Cardiac muscle cell (in vitro differentiated cells and primary cell): ENCODE results near the gene ALOX5. TPM values are rescaled to one million over a fixed set of nuclear protein-coding genes. Genes with fewer than 3 reads are reported as not detected.

Experiments
- DNase-seq, 2 donors: peaks; one replicate each; pipeline versions ENCODE4 v3.0.0 to v3.0.0-alpha.2; 2010 to 2017; ENCODE audit warnings: low read depth in 1 of 2, low spot score in 1 of 2
- H3K27ac ChIP-seq: fragments of 200-600 bp; sonication (generic); 2 replicates; pipeline ENCODE4 v1.5.1; 2016
- H3K27me3 ChIP-seq: fragments of 200-600 bp; sonication (generic); 2 replicates; pipeline ENCODE4 v1.6.0; 2016; ENCODE audit warnings: control low read depth
- H3K36me3 ChIP-seq: fragments of 200-600 bp; sonication (generic); 2 replicates; pipeline ENCODE4 v1.5.1; 2016; ENCODE audit warnings: control low read depth
- H3K4me1 ChIP-seq: fragments of 200-600 bp; sonication (generic); 2 replicates; pipeline ENCODE4 v1.8.1; 2017; ENCODE audit warnings: low read depth, mild to moderate bottlenecking, mixed run types
- H3K4me3 ChIP-seq: fragments of 200-600 bp; sonication (generic); 2 replicates; pipeline ENCODE4 v1.5.1; 2016; ENCODE audit warnings: mild to moderate bottlenecking
- H3K9me3 ChIP-seq: fragments of 200-600 bp; sonication (generic); 2 replicates; pipeline ENCODE4 v1.5.1; 2017; ENCODE audit warnings: low read depth, mild to moderate bottlenecking, control low read depth
- CTCF ChIP-seq: IDR thresholded peaks from 2 replicates; pipeline ENCODE4 v1.5.1; 2012; ENCODE audit warnings: low read depth, mild to moderate bottlenecking, low read length
- polyA plus RNA-seq: library from polyadenylated mRNA; unstranded; fragments of >200 nt; fragmentation: Nextera tagmentation; extraction: Ambion mirVana; gene quantifications from 2 replicates; pipeline ENCODE4 v1.2.1, GENCODE V29; 2016
- total RNA-seq: library from RNA; depleted of rRNA; stranded (reverse); fragments of >200 nt; gene quantifications from 2 replicates; pipeline ENCODE4 v1.2.3, GENCODE V29; 2016

The ALOX5 gene
- total and polyA plus RNA-seq, 2 experiments from 2014 or later = 0.06 to 0.48 TPM

DNA sequence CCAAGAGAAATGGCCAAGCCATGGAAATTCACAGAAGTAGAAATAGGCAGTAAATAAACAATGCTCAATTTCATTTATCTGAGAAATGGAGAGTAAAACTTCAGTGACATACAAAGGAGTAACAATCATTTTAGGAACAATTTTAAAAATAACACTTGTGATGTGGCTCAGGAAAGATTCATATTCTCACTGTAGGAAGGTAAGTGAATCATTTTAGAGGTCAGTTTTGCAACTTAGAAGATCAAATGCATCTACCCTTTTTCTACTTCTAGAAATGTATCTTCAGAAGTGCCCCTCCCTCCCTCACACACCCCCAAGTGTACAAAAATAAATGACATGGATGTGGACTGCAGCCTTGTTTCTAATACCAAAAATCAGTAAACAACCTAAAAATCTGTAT, 78.3 kb downstream of the ALOX5 start:
- Histone ChIP-seq H3K36me3 (no peaks in the 10 kb centered on the region), H3K4me3 (no peak overlapping the region), H3K27ac (peak overlapping the region; percentile 25), H3K4me1 (peaks cover 12% of the 10 kb centered on the region), H3K27me3 (no peaks in the 10 kb centered on the region), H3K9me3 (no peaks in the 10 kb centered on the region)
- DNase-seq = no peak
- TF ChIP-seq CTCF = no peak

DNA sequence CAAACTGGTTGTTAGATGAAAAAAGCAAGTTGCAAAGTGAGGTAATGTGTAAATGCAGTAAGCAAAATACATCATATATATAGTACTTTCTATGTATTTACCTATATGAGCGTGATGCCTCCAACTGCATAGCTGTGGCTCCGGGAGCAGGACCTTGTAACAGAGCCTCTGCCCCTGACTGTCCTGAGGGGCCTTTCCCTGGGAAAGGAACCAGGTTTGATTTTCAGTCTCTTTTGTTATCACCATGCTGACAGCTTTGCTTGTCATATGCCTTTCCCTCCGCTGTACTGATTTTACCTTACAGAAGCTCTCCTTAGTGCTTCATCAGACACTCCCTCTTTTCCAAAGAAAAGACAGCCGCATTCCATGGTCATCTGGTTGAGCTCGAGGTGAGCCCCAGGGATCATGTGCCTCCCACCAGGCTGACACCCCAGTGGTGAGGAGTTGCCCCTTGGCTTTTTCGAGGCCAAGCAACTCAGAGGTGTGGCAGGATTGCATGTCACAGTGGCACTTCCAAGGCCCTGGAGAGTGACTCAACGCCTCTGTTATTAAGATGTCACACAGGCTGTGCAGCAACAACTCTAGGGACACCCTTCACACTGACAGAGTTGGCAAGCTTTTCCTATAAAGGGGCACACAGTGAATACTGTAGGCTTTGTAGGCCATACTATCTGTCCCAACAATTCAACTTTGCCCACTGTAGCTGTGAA, 78.9 kb downstream of the ALOX5 start:
- Histone ChIP-seq H3K4me3 (no peak overlapping the region), H3K36me3 (no peaks in the 10 kb centered on the region), H3K9me3 (no peaks in the 10 kb centered on the region), H3K27ac (peak overlapping the region; percentile 25), H3K27me3 (no peaks in the 10 kb centered on the region), H3K4me1 (peaks cover 12% of the 10 kb centered on the region)
- peak in 1 of 2 donors; percentile 81 for DNase-seq
- TF ChIP-seq CTCF = no peak

GRCh38 chr10:45453639-45454255, 79.7 kb downstream of the ALOX5 start:
- peaks cover 12% of the 10 kb centered on the region for H3K4me1 ChIP-seq
- no peak overlapping the region for H3K4me3 ChIP-seq
- no peak for TF ChIP-seq CTCF
- no peaks in the 10 kb centered on the region for H3K27me3 ChIP-seq
- H3K27ac ChIP-seq = peak overlapping the region; percentile 25
- DNase-seq = no peak
- H3K36me3 ChIP-seq = peaks cover 3% of the 10 kb centered on the region
- H3K9me3 ChIP-seq = no peaks in the 10 kb centered on the region

DNA sequence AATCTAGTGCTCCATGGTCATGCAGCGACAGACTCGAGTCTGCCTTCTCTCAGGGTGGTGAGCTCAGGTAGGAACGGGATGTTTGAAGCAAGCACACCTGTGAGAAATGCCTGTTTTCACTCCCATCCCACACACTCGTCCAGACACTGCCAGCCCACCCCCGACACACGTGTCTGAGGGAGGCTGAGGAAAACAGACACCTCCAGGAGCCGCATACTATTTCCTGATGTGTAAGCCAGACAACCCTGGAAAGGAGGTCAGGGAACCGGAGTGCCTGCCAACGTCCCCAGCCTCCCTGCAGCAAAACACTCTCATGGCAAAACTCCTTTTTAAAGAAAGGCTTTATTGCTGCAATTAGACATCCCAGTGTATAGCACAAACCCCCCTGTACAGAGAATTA, 80.2 kb downstream of the ALOX5 start:
- Histone ChIP-seq H3K4me1 (peaks cover 12% of the 10 kb centered on the region), H3K36me3 (peaks cover 3% of the 10 kb centered on the region), H3K27me3 (no peaks in the 10 kb centered on the region), H3K9me3 (no peaks in the 10 kb centered on the region), H3K27ac (no peak overlapping the region), H3K4me3 (no peak overlapping the region)
- peak in 1 of 2 donors; percentile 21 for DNase-seq
- no peak for TF ChIP-seq CTCF

DNA sequence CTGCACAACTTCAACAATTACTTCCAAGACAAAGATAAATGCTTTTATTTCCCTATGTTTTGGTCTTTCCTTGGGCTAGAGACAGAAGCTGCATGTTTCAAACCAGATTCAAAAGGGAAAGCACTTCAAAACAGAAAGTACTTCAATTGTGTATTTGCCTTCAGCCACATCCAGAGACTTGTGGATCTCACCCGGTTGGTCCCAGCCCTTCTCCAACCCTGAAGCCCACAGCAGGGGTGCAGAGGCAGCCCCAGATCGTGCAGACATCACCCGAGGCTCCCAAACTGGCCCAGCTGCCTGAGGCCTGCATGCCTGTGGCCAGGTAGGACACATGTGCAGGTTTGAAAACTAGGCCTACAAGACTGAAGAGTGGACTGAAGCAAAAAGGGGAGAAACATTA, 80.8 kb downstream of the ALOX5 start:
- no peak overlapping the region for H3K4me3 ChIP-seq
- H3K27ac ChIP-seq = no peak overlapping the region
- peaks cover 3% of the 10 kb centered on the region for H3K36me3 ChIP-seq
- peaks cover 12% of the 10 kb centered on the region for H3K4me1 ChIP-seq
- DNase-seq = no peak
- H3K27me3 ChIP-seq = no peaks in the 10 kb centered on the region
- no peaks in the 10 kb centered on the region for H3K9me3 ChIP-seq
- no peak for TF ChIP-seq CTCF
